ENCODE results near the gene ZAP70.

DNA sequence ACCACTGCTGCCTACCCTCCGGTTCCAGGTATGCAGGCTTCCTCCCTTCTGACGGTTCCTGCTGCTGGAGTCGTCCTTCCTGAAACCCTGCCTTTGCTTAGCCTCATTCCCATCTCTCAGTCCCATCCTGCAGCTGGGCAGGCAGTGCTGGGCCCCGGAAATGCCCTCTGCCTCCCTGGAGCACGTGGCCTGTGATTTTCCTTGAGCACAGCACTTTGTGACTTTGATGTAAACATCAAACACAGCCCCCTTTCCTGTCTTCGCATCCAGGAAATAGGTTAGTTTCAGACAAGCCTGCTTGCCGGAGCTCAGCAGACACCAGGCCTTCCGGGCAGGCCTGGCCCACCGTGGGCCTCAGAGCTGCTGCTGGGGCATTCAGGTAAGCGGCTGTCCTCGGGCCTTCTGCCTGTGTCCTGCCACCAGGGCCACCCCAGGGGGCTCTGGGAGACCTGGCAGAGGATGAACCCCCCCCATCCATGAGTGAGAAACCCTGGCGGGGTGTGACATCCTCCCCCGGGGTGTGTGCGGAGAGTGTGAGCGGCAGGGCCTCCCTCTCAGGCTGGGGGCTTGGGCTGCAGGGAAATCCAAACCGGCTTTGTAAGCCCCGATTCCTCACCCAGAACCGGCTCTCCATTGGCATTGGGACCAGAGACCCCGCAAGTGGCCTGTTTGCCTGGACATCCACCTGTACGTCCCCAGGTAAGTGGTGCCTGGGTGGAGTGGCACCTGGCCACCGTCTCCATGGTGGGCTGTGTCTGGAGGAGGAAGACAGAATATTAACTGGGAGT, at the start of gene ZAP70:
- TF ChIP-seq, protein P1, sequence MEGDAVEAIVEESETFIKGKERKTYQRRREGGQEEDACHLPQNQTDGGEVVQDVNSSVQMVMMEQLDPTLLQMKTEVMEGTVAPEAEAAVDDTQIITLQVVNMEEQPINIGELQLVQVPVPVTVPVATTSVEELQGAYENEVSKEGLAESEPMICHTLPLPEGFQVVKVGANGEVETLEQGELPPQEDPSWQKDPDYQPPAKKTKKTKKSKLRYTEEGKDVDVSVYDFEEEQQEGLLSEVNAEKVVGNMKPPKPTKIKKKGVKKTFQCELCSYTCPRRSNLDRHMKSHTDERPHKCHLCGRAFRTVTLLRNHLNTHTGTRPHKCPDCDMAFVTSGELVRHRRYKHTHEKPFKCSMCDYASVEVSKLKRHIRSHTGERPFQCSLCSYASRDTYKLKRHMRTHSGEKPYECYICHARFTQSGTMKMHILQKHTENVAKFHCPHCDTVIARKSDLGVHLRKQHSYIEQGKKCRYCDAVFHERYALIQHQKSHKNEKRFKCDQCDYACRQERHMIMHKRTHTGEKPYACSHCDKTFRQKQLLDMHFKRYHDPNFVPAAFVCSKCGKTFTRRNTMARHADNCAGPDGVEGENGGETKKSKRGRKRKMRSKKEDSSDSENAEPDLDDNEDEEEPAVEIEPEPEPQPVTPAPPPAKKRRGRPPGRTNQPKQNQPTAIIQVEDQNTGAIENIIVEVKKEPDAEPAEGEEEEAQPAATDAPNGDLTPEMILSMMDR (optimal IDR thresholded peaks at IDR 0.05 in 1 of 3, IDR thresholded peaks at IDR 0.05 in 1 of 3, conservative IDR thresholded peaks at IDR 0.05 in 1 of 3; ENCODE audit: extremely low read depth in 1 of 3, insufficient read depth in 2 of 3, low read length in 3 of 3), result no peak
- no peak for TF ChIP-seq EZH2 (IDR thresholded peaks at IDR 0.05; ENCODE audit: low read length)

Measured in keratinocyte (primary cell).